ENCODE results near the gene TMTC2.

GRCh38 chr12:83106873-83107272, 420.2 kb downstream of the TMTC2 start:
- TF ChIP-seq CTCF (tag by site-specific recombination; IDR thresholded peaks at IDR 0.05), result no peak
- no peak for TF ChIP-seq ZNF37A (tag by site-specific recombination; IDR thresholded peaks at IDR 0.05)
- TF ChIP-seq ZNF558 (tag by site-specific recombination; IDR thresholded peaks at IDR 0.05), result no peak
- no peak for TF ChIP-seq ZNF18 (tag by site-specific recombination; IDR thresholded peaks at IDR 0.05)
